ENCODE data around the gene ERCC2. TPM values are rescaled to one million over a fixed set of nuclear protein-coding genes. Genes with fewer than 3 reads are reported as not detected.

The ERCC2 gene
- total RNA-seq, 2 donors from 2014 or later, result 20.5 to 31.8 TPM

DNA sequence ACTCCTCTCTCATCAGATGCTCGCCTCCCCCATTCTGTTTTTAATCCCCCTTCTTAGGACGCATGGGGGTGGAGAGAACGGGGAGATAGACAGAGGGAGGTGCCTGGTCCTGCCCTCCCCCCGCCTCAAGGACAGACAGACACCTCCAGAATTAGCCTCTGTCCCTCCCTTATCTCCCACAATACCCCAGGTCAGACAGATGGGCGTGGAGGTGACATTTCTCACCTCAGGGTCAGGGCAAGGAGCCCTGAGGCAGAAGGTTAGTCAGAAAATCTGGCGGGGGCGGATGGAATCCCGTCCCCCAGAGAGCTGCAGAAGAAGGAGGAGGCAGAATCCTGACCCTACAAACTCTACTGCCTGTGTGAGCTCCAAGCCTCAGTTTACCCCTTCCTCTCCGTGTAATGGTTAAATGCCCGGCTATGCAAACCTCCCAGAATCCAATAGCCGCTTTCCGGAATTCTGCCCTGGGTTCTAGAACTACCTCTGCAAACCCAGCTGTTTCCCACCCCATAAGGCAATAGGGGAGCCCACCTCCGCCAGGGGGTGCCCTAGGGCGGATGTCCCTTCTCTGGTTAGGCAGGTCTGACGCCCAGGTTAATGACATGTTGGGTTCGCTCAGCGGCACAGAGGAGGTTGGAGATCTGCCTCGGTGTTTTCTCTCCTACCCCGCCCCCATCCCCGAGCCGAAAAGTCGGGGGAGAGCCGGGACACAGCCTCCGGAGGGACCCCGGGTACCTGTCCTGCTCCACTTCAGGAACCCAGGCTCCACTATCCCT is 33.6 kb upstream of the ERCC2 start:
- no peaks in the 10 kb centered on the region for H3K27me3 ChIP-seq (replicated peaks; ENCODE audit: insufficient read depth)
- WGBS, result 10% methylated on average over 25 of the region's 25 CpGs
- DNase-seq (ENCODE audit: low spot score), result peak; percentile 66
- H3K9me3 ChIP-seq, result no peaks in the 10 kb centered on the region
- H3K4me3 ChIP-seq, result peak overlapping the region; percentile 53 to 60
- intact Hi-C loops (cut with DNase I), result no loop called here
- peaks cover 9% of the 10 kb centered on the region for H3K4me1 ChIP-seq (replicated peaks)
- H3K27ac ChIP-seq, result peak overlapping the region; percentile 90 to 96
- TF ChIP-seq POLR2A (IDR thresholded peaks at IDR 0.05), result peak; percentile 57
- peak; percentile 62 for TF ChIP-seq POLR2AphosphoS5 (IDR thresholded peaks at IDR 0.05)
- TF ChIP-seq, protein P1, sequence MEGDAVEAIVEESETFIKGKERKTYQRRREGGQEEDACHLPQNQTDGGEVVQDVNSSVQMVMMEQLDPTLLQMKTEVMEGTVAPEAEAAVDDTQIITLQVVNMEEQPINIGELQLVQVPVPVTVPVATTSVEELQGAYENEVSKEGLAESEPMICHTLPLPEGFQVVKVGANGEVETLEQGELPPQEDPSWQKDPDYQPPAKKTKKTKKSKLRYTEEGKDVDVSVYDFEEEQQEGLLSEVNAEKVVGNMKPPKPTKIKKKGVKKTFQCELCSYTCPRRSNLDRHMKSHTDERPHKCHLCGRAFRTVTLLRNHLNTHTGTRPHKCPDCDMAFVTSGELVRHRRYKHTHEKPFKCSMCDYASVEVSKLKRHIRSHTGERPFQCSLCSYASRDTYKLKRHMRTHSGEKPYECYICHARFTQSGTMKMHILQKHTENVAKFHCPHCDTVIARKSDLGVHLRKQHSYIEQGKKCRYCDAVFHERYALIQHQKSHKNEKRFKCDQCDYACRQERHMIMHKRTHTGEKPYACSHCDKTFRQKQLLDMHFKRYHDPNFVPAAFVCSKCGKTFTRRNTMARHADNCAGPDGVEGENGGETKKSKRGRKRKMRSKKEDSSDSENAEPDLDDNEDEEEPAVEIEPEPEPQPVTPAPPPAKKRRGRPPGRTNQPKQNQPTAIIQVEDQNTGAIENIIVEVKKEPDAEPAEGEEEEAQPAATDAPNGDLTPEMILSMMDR (IDR thresholded peaks at IDR 0.05), result peak in 3 of 4 experiments; percentile 55 to 80 (median 70)
- no peaks in the 10 kb centered on the region for H3K36me3 ChIP-seq

DNA sequence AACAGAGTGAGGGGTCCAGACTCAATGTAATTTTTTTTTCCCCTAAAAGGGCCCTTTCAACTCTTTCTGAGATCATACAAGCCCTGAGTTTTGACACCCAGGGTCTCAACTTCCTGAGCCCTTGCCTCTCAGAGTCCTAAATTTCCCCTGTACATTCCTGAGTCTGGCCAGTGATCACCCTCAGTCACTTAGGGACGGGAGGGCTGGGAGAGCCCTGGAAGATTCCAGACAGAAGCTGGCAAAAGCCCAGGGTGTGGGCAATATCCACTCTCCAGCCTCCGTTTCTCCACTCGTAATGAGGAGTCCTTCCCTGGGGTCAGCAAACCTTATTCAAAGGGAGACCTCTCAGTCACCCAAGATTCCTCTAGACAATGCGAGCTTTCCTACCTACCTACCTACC is 32.9 kb upstream of the ERCC2 start:
- peaks cover 9% of the 10 kb centered on the region for H3K4me1 ChIP-seq (replicated peaks)
- H3K27ac ChIP-seq, result peak overlapping the region in 1 of 2 donors; percentile 96
- no peaks in the 10 kb centered on the region for H3K27me3 ChIP-seq (replicated peaks; ENCODE audit: insufficient read depth)
- WGBS, result 53% methylated on average over 4 of the region's 4 CpGs
- intact Hi-C loops (cut with DNase I), result no loop called here
- no peak overlapping the region for H3K4me3 ChIP-seq
- H3K9me3 ChIP-seq, result no peaks in the 10 kb centered on the region
- DNase-seq (ENCODE audit: low spot score), result no peak
- TF ChIP-seq POLR2AphosphoS5 (IDR thresholded peaks at IDR 0.05) (no peak), POLR2A (IDR thresholded peaks at IDR 0.05) (no peak)
- TF ChIP-seq, protein P1 (IDR thresholded peaks at IDR 0.05), result no peak
- no peaks in the 10 kb centered on the region for H3K36me3 ChIP-seq

DNA sequence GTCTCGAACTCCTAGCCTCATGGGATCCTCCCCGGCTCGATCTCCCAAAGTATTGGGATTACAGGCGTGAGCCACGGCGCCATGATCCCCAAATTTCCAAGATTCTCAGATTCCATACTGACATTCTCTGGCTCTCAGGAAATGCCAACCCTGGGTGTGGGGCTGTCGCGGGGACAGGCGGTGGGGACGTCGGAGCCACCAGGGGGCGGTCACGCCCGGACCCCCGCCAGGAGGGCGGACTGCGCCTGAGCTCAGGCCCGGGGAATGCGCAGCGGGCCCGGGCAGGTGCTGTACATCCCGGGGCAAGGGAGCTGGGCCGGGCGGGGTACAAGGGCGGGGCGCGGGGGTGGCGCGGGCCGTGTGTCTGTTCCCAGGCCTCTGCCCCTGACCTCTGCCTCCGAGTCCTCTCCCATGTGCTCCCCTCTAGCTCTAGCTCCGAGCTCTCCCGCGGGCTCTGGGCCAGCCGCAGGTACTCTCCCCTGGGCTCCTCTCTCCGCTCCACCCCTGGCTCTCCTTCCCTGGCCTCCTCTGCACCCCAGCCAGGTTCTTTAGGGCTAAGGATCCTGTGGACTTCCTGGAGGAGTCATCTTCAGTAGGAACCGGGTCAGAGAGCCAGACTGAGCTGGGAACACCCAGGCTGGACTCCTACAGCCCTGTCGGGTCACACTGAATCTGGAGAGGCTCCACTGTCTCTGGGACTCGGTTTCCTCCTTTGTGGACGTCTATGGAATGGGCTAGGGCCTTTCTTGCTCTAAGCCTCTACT is 32.1 kb upstream of the ERCC2 start:
- Histone ChIP-seq H3K4me1 (replicated peaks) (peaks cover 8% of the 10 kb centered on the region), H3K36me3 (no peaks in the 10 kb centered on the region), H3K4me3 (peak overlapping the region in 1 of 2 donors; percentile 6), H3K27ac (peak overlapping the region; percentile 5 to 54), H3K27me3 (replicated peaks; ENCODE audit: insufficient read depth) (no peaks in the 10 kb centered on the region), H3K9me3 (no peaks in the 10 kb centered on the region)
- TF ChIP-seq, protein P1 (IDR thresholded peaks at IDR 0.05), result peak in 3 of 4 experiments; percentile 48 to 78 (median 53)
- TF ChIP-seq POLR2A (IDR thresholded peaks at IDR 0.05), result no peak
- TF ChIP-seq POLR2AphosphoS5 (IDR thresholded peaks at IDR 0.05), result peak; percentile 18
- intact Hi-C loops (cut with DNase I), result no loop called here
- 13% methylated on average over 35 of the region's 40 CpGs for WGBS
- DNase-seq (ENCODE audit: low spot score), result peak; percentile 49

DNA sequence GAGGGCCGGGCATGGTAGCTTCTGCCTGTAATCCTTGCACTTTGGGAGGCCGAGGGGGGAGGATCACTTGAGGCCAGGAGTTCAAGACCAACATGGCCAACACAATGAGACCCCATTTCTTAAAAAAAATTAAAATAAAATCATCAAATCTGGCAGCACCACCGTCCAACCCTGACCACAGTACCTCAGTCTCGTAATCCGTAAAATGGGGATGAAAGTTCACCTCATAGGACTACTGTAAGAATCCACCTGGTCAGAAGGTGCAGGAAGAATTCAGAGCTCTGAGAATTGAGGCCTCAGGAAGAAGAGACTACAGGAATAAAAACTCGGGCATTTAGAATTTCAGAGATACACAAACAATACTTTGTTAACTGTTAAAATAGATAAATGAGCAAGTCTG is 31.4 kb upstream of the ERCC2 start:
- Histone ChIP-seq H3K4me3 (no peak overlapping the region), H3K27ac (no peak overlapping the region), H3K9me3 (no peaks in the 10 kb centered on the region), H3K27me3 (replicated peaks; ENCODE audit: insufficient read depth) (no peaks in the 10 kb centered on the region), H3K4me1 (replicated peaks) (peaks cover 1% of the 10 kb centered on the region), H3K36me3 (no peaks in the 10 kb centered on the region)
- WGBS, result 90% methylated on average over 6 of the region's 6 CpGs
- intact Hi-C loops (cut with DNase I), result no loop called here
- no peak for DNase-seq (ENCODE audit: low spot score)
- TF ChIP-seq POLR2AphosphoS5 (IDR thresholded peaks at IDR 0.05) (no peak), POLR2A (IDR thresholded peaks at IDR 0.05) (no peak)
- TF ChIP-seq, protein P1 (IDR thresholded peaks at IDR 0.05), result no peak
